Spleen (tissue), 7 donors: Measurements from ENCODE around the gene DNALI1.

ENCODE experiments used
- POLR2A ChIP-seq, 3 donors: fragments of 450-650 bp; IDR thresholded peaks; one replicate each; pipeline ENCODE4 v1.5.1; 2017; ENCODE audit warnings: antibody characterized with exemption in 3 of 3, mild to moderate bottlenecking in 1 of 3
- TF ChIP-seq, protein P1 (sequence below), 11 experiments: fragments of 200-600 bp in 7 of 11; fragments of 450-650 bp in 4 of 11; sonication (generic) in 4 of 11; IDR thresholded peaks in 8 of 11; conservative IDR thresholded peaks in 3 of 11; 1 replicate in 7 of 11; 2 replicates in 4 of 11; pipeline versions ENCODE4 v1.4.0 to v1.8.0; 2016 to 2021; ENCODE audit warnings: antibody characterized with exemption in 11 of 11, inconsistent platforms in 4 of 11, mild to moderate bottlenecking in 1 of 11
- donor health status: DM: no; HTN: no; CAD: no; lungs with moderate emphysema.
- donor health status: DM: no; HTN: no; CAD: no.
- donor health status: DM: no; HTN: no; CAD: no.

DNA sequence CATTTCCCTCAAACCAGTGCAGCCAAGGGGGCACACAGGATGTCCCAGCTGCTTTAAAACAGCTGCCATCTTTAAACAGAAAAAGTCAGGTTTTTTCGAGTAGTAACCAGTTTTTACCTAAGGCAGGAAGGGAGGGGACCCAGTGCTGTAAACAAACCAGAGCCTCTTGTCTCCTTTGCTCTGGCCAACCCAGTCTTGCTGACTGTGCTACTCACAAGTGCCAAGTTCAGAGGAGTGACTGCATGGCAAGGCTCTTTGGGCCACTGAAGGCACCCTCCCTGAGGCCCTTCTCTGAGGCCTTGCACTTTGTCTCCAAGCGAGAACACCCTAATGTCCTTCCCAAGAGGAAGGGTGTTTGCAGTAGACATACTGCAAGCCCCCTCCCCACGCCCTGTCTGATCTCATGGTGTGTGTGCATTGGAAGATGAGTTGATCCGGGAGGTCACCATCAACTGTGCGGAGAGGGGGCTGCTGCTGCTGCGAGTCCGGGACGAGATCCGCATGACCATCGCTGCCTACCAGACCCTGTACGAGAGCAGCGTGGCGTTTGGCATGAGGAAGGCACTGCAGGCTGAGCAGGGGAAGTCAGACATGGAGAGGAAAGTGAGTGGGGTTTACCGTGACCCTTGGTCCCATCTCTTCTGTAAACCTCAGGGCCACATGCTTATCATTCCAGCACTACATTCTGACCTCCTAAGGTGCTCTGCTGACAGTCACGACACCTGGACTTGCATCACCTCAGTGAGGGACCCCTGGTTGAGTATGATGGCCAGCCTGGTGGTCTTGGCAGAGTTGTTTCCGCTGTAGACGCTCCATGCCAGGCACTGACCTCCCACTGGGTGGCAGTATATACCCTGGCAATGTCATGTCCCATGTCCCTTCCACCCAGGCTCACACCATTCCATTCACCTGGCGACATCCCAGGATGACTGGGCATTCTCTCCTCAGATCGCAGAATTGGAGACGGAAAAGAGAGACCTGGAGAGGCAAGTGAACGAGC is 4.7 kb downstream of the DNALI1 start:
- TF ChIP-seq, protein P1, sequence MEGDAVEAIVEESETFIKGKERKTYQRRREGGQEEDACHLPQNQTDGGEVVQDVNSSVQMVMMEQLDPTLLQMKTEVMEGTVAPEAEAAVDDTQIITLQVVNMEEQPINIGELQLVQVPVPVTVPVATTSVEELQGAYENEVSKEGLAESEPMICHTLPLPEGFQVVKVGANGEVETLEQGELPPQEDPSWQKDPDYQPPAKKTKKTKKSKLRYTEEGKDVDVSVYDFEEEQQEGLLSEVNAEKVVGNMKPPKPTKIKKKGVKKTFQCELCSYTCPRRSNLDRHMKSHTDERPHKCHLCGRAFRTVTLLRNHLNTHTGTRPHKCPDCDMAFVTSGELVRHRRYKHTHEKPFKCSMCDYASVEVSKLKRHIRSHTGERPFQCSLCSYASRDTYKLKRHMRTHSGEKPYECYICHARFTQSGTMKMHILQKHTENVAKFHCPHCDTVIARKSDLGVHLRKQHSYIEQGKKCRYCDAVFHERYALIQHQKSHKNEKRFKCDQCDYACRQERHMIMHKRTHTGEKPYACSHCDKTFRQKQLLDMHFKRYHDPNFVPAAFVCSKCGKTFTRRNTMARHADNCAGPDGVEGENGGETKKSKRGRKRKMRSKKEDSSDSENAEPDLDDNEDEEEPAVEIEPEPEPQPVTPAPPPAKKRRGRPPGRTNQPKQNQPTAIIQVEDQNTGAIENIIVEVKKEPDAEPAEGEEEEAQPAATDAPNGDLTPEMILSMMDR (IDR thresholded peaks at IDR 0.05 in 8 of 11, conservative IDR thresholded peaks at IDR 0.05 in 3 of 11): peak in 9 of 11 experiments; percentile 25 to 61 (median 41)
- TF ChIP-seq POLR2A (IDR thresholded peaks at IDR 0.05): no peak
